ENCODE data around the gene FAM222B.

DNA sequence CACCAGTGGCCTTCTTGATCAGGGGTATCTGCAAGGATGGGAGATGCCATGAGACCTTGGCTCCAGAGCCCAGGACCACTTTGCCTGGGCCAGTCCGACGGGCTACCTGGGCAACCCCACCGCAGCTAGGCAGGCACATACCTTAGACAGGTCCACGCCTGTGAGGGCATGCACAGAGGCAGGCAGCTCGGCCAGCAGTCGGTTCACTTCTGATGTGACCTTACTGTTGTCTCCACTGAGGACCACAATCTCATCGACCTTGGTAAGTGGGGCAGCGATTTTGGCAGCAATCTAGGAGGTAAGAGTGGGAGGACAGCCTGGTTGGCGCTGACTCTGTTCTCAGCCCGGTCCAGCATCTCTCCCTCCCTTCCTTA, 38.0 kb upstream of the FAM222B start:
- TF ChIP-seq ZNF121 (tag by site-specific recombination; IDR thresholded peaks at IDR 0.05) (no peak), ZNF629 (tag by site-specific recombination; IDR thresholded peaks at IDR 0.05) (no peak), ZNF311 (tag by site-specific recombination; IDR thresholded peaks at IDR 0.05; ENCODE audit: borderline replicate concordance) (no peak), ZBTB17 (tag by site-specific recombination; IDR thresholded peaks at IDR 0.05) (no peak), ZNF654 (tag by site-specific recombination; IDR thresholded peaks at IDR 0.05; ENCODE audit: low read depth) (no peak), GFI1B (tag by site-specific recombination; IDR thresholded peaks at IDR 0.05) (no peak), GLIS2 (tag by site-specific recombination; IDR thresholded peaks at IDR 0.05) (no peak)
- TF ChIP-seq, protein P1, sequence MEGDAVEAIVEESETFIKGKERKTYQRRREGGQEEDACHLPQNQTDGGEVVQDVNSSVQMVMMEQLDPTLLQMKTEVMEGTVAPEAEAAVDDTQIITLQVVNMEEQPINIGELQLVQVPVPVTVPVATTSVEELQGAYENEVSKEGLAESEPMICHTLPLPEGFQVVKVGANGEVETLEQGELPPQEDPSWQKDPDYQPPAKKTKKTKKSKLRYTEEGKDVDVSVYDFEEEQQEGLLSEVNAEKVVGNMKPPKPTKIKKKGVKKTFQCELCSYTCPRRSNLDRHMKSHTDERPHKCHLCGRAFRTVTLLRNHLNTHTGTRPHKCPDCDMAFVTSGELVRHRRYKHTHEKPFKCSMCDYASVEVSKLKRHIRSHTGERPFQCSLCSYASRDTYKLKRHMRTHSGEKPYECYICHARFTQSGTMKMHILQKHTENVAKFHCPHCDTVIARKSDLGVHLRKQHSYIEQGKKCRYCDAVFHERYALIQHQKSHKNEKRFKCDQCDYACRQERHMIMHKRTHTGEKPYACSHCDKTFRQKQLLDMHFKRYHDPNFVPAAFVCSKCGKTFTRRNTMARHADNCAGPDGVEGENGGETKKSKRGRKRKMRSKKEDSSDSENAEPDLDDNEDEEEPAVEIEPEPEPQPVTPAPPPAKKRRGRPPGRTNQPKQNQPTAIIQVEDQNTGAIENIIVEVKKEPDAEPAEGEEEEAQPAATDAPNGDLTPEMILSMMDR (tag by site-specific recombination; IDR thresholded peaks at IDR 0.05) = no peak
- TF ChIP-seq, protein P2, sequence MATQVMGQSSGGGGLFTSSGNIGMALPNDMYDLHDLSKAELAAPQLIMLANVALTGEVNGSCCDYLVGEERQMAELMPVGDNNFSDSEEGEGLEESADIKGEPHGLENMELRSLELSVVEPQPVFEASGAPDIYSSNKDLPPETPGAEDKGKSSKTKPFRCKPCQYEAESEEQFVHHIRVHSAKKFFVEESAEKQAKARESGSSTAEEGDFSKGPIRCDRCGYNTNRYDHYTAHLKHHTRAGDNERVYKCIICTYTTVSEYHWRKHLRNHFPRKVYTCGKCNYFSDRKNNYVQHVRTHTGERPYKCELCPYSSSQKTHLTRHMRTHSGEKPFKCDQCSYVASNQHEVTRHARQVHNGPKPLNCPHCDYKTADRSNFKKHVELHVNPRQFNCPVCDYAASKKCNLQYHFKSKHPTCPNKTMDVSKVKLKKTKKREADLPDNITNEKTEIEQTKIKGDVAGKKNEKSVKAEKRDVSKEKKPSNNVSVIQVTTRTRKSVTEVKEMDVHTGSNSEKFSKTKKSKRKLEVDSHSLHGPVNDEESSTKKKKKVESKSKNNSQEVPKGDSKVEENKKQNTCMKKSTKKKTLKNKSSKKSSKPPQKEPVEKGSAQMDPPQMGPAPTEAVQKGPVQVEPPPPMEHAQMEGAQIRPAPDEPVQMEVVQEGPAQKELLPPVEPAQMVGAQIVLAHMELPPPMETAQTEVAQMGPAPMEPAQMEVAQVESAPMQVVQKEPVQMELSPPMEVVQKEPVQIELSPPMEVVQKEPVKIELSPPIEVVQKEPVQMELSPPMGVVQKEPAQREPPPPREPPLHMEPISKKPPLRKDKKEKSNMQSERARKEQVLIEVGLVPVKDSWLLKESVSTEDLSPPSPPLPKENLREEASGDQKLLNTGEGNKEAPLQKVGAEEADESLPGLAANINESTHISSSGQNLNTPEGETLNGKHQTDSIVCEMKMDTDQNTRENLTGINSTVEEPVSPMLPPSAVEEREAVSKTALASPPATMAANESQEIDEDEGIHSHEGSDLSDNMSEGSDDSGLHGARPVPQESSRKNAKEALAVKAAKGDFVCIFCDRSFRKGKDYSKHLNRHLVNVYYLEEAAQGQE (tag by site-specific recombination; IDR thresholded peaks at IDR 0.05) = no peak
- TF ChIP-seq, protein P3, sequence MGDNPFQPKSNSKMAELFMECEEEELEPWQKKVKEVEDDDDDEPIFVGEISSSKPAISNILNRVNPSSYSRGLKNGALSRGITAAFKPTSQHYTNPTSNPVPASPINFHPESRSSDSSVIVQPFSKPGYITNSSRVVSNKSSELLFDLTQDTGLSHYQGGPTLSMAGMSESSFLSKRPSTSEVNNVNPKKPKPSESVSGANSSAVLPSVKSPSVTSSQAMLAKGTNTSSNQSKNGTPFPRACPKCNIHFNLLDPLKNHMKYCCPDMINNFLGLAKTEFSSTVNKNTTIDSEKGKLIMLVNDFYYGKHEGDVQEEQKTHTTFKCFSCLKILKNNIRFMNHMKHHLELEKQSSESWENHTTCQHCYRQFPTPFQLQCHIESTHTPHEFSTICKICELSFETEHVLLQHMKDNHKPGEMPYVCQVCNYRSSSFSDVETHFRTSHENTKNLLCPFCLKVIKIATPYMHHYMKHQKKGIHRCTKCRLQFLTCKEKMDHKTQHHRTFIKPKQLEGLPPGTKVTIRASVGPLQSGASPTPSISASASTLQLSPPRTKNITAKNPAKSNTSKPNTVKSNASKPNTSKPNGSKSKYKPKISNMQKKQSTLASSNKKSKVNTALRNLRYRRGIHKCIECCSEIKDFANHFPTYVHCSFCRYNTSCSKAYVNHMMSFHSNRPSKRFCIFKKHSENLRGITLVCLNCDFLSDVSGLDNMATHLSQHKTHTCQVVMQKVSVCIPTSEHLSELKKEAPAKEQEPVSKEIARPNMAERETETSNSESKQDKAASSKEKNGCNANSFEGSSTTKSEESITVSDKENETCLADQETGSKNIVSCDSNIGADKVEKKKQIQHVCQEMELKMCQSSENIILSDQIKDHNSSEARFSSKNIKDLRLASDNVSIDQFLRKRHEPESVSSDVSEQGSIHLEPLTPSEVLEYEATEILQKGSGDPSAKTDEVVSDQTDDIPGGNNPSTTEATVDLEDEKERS (tag by site-specific recombination; IDR thresholded peaks at IDR 0.05) = no peak

Measured in HEK293 (cell line).